Fibroblast of peridontal ligament (primary cell): ENCODE measurements around the gene RREB1.
"Not testable (repeated sequence)": the region's sequence is repeated elsewhere in the genome, so short reads cannot be mapped to it uniquely, and the experiment has no call there.

Experiments
- DNase-seq: peaks from one replicate; pipeline ENCODE4 v3.0.0-alpha.2; 2010; ENCODE audit errors: extremely low read depth

Gene RREB1

DNA sequence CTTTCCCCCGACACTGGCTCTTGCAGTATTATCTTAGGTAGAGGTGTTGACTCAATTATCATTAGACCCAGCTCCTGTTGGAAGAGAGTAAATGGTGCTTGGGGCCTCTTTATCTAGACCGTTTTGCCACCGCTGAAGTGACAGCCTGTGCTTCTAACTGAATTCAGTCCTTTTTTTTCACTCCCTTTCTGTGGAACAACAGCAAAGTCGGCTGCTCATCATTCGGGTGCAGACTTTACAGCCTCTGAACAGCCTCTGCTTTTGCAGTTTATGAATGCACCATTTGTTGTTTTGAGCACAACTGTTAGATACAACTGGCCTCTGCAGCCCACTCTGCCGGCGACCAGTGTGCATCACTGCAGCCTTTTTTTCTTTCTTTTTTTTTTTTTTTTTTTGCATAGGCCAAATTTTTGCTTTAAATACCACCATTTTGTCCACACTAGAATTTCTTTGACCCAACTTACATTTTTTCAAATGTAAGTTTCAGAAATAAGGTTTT, 35.8 kb downstream of the RREB1 start:
- DNase-seq, result no peak

- no peak for DNase-seq
Observed at GRCh38 chr6:7144872-7145584, 37.3 kb downstream of the RREB1 start.

DNA sequence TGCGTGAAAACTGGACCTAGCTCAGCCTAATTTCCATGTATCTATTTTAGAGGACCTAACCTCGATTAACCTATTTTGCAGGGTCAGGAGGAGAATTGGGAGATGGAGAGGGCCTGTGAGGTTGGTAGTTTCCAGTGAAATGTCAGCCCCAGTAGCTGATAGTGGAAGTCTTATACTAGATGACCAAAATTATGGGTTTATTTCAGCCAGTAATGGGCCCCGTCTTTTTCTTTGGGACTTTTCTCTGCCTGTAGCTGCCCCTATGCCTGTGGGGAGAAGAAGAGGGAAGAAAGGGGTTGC, 37.8 kb downstream of the RREB1 start:
- DNase-seq, result no peak

DNA sequence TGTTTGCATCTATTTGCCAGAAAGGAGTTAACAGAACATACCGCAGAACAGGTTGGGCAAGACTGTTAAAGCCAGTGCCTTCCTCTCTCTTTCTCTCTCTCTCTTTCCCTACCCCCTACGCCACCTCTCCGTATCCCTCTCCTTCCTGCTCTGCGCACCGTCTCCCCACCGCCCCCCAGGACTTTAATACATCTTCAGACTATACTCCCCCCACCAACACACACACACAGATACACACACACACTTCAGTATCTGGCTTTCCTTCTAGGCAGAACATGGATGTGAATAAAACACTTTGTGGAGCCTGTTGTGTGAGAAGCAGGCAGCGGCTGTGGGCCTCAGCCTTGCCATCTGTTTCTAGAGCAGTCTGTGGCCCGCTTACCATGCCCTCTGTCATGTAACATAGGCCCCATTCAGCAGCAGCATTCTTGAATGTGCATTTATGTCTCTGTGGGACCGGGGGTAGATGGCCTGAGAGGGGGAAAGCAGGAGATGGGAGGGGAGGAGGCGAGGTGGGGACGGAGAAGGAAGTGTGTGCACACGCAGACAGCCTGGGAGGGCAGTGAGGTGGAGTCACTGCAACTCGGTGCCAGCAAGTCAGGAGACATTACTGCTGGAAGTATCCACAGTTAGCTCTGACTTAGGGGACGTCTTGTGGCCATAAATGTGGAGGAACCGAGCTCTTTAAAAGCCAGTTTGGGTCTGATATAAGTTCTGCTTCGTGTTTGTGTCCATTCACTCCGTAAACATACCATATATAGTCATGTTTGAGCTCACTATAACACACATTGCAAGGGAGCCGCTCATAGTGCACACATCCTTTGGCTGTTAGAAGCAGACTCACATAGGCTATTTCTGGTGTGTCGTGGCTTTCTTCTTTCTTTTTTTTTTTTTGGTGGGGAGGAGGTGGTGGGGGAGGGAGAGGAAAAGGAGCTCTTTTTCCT, 38.4 kb downstream of the RREB1 start:
- DNase-seq, result peak; percentile 67

DNA sequence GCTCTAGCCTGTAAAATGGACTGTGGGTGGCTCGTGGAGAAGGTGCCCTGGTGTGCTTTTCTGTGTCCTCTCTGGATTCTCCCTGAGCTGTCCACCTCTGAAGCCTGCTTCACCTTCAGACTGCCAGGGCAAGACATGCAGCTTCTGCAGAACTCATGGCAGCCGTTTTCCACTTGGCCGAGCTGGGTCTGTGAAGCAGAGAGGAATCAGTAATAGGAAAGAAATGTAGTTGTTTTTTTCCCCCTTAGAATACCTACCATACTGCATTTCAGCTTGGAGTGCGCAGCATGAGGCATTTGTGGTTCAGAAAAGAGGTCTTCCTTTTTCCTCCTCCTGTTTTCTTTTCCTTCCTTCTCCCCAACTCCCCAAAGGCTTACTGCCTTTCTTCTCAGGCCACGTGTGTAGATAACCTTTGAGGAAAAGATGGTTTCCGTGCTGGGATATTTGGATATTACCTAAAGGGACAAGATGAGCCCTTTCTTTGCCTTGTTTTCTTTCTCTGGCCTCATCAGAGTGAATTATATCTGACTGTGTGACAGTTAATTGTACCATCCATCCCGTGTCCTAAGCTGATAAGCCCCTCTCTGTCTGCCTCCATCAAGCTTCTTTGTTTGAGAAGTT, 39.4 kb downstream of the RREB1 start:
- DNase-seq, result no peak

- peak; percentile 53 for DNase-seq
Observed at GRCh38 chr6:7148100-7148822, 40.5 kb downstream of the RREB1 start.

GRCh38 chr6:7150381-7151064, 42.8 kb downstream of the RREB1 start:
- DNase-seq, result no peak

DNA sequence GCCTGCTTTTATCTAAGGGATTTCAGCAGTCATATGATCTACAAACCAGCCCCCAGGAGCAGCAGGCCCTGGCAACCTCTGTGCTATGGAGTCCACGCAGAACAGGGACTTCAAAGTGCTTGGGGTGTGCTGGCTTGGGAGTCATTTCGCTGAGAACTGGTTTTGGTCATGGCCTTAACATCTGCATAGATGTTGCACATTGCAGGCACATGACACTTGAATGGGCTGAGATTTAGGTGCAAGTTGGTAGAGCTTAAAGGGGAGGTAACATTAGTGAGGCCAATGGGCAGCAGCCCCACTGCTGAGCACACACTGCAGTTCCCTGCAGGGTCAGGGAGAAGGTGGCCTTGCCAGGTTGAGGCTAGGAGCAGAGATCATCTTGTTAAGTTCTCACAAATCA, 43.6 kb downstream of the RREB1 start:
- no peak for DNase-seq

DNA sequence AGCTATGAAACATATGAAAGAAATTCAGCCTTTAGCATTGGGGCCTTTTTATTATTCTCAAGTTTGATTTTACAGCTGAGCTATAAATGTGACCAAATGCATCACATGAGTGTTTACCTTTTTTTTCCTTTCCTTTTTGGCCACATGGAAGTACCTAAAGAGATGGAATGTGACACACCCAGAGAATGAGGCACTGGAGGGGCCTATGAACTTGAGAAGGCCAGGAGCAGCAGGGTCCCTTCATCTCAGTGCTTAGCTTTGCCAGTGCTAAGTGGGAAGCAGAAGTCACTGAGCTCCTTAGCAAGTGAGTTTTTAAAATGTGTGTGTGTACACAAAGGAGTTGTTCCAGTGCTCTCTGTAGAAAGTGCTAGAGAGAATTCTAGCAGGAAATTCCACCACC, 44.7 kb downstream of the RREB1 start:
- no peak for DNase-seq

- DNase-seq, result no peak
Observed at GRCh38 chr6:7153789-7154188, 46.0 kb downstream of the RREB1 start.

DNA sequence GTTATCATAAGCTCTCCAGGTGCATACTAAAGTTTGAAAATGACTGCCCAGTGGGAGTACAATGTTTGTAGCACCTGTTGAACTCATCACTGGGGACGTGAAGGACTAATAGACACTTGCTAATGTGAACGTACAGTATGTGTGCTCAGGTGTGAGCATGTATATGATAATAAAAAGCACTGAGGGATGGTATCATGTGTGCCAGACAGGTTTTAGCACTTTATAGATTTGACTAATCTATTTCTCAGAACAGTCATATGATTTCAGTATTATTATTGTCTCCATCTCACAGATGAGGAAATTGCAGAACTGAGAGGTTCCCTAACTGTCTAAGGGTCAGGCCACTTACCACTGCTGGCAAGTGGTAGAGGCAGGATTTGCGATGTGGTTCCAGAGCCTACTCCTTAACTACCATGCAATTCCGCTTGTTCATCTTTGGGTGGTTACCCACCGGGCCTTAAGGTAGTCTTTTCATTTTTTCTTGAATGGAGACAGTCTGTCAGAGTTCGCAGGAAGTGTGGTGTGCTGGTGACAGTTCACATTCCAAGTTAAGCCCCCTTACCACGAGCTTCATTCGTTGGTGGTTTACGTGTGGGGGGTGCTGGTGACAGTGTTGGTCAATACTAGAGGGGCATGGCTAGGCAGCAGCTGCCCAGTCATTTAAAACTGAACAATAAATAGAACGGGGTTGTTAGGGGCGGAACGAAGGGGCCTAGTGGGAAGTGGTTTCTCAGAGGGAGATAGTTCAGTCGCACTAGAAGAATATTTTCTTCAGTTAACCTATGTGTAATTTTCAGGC, 46.8 kb downstream of the RREB1 start:
- no peak for DNase-seq

GRCh38 chr6:7155871-7156579, 48.3 kb downstream of the RREB1 start:
- DNase-seq, result no peak

- DNase-seq, result peak; percentile 89
Observed at GRCh38 chr6:7156643-7157278, 49.0 kb downstream of the RREB1 start.

DNA sequence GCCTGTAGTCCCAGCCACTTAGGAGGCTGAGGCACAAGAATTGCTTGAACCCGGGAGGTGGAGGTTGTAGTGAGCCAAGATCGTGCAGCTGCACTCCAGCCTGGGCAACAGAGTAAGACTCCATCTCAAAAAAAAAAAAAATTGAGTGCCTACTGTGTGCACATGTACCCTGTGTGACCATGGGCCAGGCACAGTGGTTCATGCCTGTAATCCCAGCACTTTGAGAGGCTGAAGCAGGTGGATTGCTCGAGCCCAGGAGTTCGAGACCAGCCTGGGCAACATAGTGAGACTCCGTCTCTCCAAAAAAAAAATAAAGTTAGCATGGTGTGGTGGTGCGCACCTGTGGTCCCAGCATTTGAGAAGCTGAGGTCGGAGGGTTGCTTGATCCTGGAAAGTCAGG, 49.5 kb downstream of the RREB1 start:
- not testable (repeated sequence) for DNase-seq

GRCh38 chr6:7157752-7158616, 50.2 kb downstream of the RREB1 start:
- no peak for DNase-seq

DNA sequence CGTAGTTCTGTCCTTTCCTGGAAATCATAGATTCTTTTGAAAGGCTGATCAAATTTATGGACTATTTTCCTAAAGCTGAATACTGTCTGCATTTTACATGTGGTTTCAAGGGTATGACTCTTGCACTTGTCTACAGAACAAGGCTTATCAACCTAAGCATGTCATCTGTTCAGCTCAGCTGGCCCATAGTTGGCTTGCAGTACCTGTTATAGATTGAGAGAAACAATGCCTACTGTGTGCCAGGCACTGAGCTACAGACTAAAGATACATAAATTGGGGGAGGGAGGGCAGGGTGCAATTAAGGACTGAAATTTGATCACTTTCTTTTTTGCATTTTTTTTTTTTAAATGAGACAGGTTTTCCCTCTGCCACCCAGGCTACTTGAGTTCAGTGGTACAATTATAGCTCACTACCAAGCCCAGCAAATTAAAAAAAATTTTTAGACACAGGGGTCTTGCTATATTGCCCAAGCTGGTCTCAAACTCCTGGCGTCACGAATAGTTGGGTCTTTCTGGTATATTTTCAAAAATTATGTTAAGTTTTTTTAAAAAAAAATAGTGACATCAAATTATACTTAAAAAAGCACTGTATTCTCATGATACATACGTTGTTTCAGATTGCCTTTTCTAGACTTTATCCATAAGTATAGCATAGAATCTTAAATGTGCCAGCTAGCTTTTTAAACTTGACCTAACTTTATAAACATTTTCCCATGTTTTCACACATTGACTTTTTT, 52.2 kb downstream of the RREB1 start:
- DNase-seq, result no peak

DNA sequence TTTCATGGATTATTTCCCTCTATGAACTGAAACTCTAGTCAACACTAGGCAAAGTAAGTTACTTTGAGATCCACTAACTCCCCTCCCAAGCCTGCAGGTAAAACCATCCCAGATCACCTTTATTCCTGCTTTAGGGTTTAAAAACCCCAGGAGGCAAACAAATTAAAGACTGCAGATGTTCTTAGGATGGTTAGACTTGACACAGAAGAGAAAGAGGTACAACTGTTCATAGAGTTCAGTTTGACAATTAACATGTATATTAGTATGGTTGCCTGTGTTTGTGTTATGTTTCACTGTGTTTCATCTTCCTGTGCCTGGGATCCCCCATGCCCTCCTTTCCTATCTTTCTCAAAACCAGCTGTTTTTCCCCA, 53.5 kb downstream of the RREB1 start:
- no peak for DNase-seq

GRCh38 chr6:7161845-7162244, 54.1 kb downstream of the RREB1 start:
- no peak for DNase-seq
